HepG2 (cell line): ENCODE measurements around the gene DEDD2. TPM values are rescaled to one million over a fixed set of nuclear protein-coding genes. Genes with fewer than 3 reads are reported as not detected.

Experiments used
- CC2D1A ChIP-seq: sonication (generic); formaldehyde crosslinking; IDR thresholded peaks from 2 replicates; pipeline ENCODE4 v1.8.1; 2023; ENCODE audit warnings: mild to moderate bottlenecking, missing genetic modification reagents
- CSRNP1 ChIP-seq: sonication (generic); formaldehyde crosslinking; IDR thresholded peaks from 2 replicates; pipeline ENCODE4 v1.8.1; 2023; ENCODE audit warnings: mild to moderate bottlenecking, missing genetic modification reagents
- GPBP1L1 ChIP-seq: sonication (generic); formaldehyde crosslinking; IDR thresholded peaks from 2 replicates; pipeline ENCODE4 v1.5.0; 2020; ENCODE audit warnings: mild to moderate bottlenecking, missing genetic modification reagents
- HDAC6 ChIP-seq: fragments of 200-600 bp; sonication (generic); IDR thresholded peaks from 2 replicates; pipeline ENCODE4 v1.7.0; 2017; ENCODE audit warnings: mild to moderate bottlenecking, antibody characterized with exemption, low read length, low read depth
- JUN ChIP-seq: sonication (generic); formaldehyde crosslinking; IDR thresholded peaks from 2 replicates; pipeline ENCODE4 v1.4.0; 2020; ENCODE audit warnings: mild to moderate bottlenecking, missing genetic modification reagents
- KDM2A ChIP-seq: sonication (generic); formaldehyde crosslinking; IDR thresholded peaks from 2 replicates; pipeline ENCODE4 v1.4.0; 2020; ENCODE audit warnings: low read depth, missing genetic modification reagents, borderline replicate concordance
- KDM4B ChIP-seq: sonication (generic); formaldehyde crosslinking; IDR thresholded peaks from 2 replicates; pipeline ENCODE4 v1.4.0; 2020; ENCODE audit warnings: missing genetic modification reagents
- KLF16 ChIP-seq, 2 experiments: sonication (generic) in 1 of 2; formaldehyde crosslinking in 1 of 2; IDR thresholded peaks; 2 replicates each; pipeline versions ENCODE4 v1.6.1 to v1.8.0; 2016 to 2023; ENCODE audit warnings: missing genetic modification reagents in 2 of 2, missing compliant biosample characterization in 1 of 2
- MLLT10 ChIP-seq: sonication (generic); formaldehyde crosslinking; IDR thresholded peaks from 2 replicates; pipeline ENCODE4 v1.4.0; 2020; ENCODE audit warnings: missing genetic modification reagents
- RELA ChIP-seq: sonication (generic); formaldehyde crosslinking; IDR thresholded peaks from 2 replicates; pipeline ENCODE4 v1.4.0; 2020; ENCODE audit warnings: missing genetic modification reagents
- TCF7L2 ChIP-seq: IDR thresholded peaks from 2 replicates; pipeline ENCODE4 v1.6.1; 2011; ENCODE audit warnings: mild to moderate bottlenecking, low read depth, low read length, moderate library complexity
- TEAD2 ChIP-seq: sonication (generic); formaldehyde crosslinking; IDR thresholded peaks from 2 replicates; pipeline ENCODE4 v1.9.0; 2021; ENCODE audit warnings: missing genetic modification reagents
- ZFY ChIP-seq: sonication (generic); formaldehyde crosslinking; IDR thresholded peaks from 2 replicates; pipeline ENCODE4 v1.4.0; 2020; ENCODE audit warnings: missing genetic modification reagents
- ZNF281 ChIP-seq: sonication (generic); formaldehyde crosslinking; IDR thresholded peaks from 2 replicates; pipeline ENCODE4 v1.4.0; 2020; ENCODE audit warnings: missing genetic modification reagents, borderline replicate concordance
- ZNF317 ChIP-seq: sonication (generic); formaldehyde crosslinking; IDR thresholded peaks from 2 replicates; pipeline ENCODE4 v1.5.0; 2020; ENCODE audit warnings: mild to moderate bottlenecking, missing genetic modification reagents
- ZNF619 ChIP-seq: sonication (generic); formaldehyde crosslinking; IDR thresholded peaks from 2 replicates; pipeline ENCODE4 v1.4.0; 2020; ENCODE audit warnings: mild to moderate bottlenecking, missing genetic modification reagents
- polyA plus RNA-seq, 8 experiments: library from polyadenylated mRNA; depleted of rRNA in 3 of 8; stranded (reverse) in 7 of 8; unstranded in 1 of 8; fragments of >200 nt; fragmentation: Illumina TruSeq in 4 of 8; extraction: Trizol in 4 of 8; gene quantifications; 2 replicates each; pipeline versions ENCODE4 v1.2.1 to v1.2.3, GENCODE V29; 2011 to 2016; ENCODE audit warnings: low read depth in 4 of 8, missing spikeins in 1 of 8, mixed read lengths in 1 of 8; ENCODE audit not compliant: insufficient read depth in 1 of 8
- total RNA-seq, 5 experiments: library from RNA; depleted of rRNA; stranded (reverse); fragments of >200 nt; fragmentation: Illumina TruSeq; extraction: Trizol; gene quantifications; 2 replicates each; pipeline ENCODE4 v1.2.3, GENCODE V29; 2016; ENCODE audit warnings: low read depth in 1 of 5
- TF ChIP-seq, protein P1 (sequence below): IDR thresholded peaks from 2 replicates; pipeline ENCODE4 v1.6.1; 2016; ENCODE audit warnings: low read depth, borderline replicate concordance
- TF ChIP-seq, protein P2 (sequence below): sonication (generic); formaldehyde crosslinking; IDR thresholded peaks from 2 replicates; pipeline ENCODE4 v1.5.1; 2020; ENCODE audit warnings: missing genetic modification reagents, mild to moderate bottlenecking, borderline replicate concordance

The DEDD2 gene
- total and polyA plus RNA-seq, 2 of the 13 experiments (the other 11 are each of a cell fraction or from before 2014, with no cell fraction given), result 19.2 to 24.7 TPM

GRCh38 chr19:42217520-42218437 lies at the start of gene DEDD2 (continued):
- TF ChIP-seq ZNF281 (CRISPR knock-in tag) (peak; percentile 48; the same call in 1 of the 2 replicates), TEAD2 (CRISPR knock-in tag) (no peak), GPBP1L1 (CRISPR knock-in tag) (no peak), CC2D1A (CRISPR knock-in tag) (no peak), MLLT10 (no peak), KDM4B (CRISPR knock-in tag) (no peak), KLF16 (CRISPR knock-in tag; IDR thresholded peaks at IDR 0.05) (no peak), ZNF317 (CRISPR knock-in tag) (0 out of 2 replicates have a peak, but pooled peaks have one; percentile 37), ZFY (CRISPR knock-in tag) (peak; percentile 78), KDM2A (peak; percentile 74), ZNF619 (peak; percentile 65; the same call in 1 of the 2 replicates), HDAC6 (no peak), TCF7L2 (no peak), JUN (CRISPR knock-in tag) (0 out of 2 replicates have a peak, but pooled peaks have one; percentile 29), CSRNP1 (CRISPR knock-in tag) (0 out of 2 replicates have a peak, but pooled peaks have one; percentile 45), RELA (CRISPR knock-in tag) (no peak)
- TF ChIP-seq, protein P1, sequence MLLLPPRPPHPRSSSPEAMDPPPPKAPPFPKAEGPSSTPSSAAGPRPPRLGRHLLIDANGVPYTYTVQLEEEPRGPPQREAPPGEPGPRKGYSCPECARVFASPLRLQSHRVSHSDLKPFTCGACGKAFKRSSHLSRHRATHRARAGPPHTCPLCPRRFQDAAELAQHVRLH (CRISPR knock-in tag), result peak; percentile 92; the same call in 1 of the 2 replicates
- TF ChIP-seq, protein P2, sequence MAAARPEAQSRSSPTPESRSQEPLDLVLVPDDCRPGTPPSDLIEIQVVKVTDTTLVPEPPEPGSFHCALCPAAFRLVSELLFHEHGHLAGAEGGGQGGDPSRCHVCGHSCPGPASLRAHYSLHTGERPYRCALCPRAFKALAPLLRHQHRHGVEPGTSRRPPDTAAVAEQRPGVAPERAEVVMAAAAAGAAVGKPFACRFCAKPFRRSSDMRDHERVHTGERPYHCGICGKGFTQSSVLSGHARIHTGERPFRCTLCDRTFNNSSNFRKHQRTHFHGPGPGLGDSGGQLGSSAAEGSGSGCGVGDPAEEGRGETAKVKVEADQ (CRISPR knock-in tag), result peak; percentile 47; the same call in 1 of the 2 replicates
